Fibroblast of the aortic adventitia (primary cell): ENCODE data around the gene TRPV2. TPM values are rescaled to one million over a fixed set of nuclear protein-coding genes. Genes with fewer than 3 reads are reported as not detected.
"Not testable (repeated sequence)": the region's sequence is repeated elsewhere in the genome, so short reads cannot be mapped to it uniquely, and the experiment has no call there.

Source experiments
- DNase-seq: peaks from one replicate; pipeline ENCODE4 v3.0.0-alpha.2; 2010; ENCODE audit warnings: low read depth
- H3K4me3 ChIP-seq: 2 replicates; pipeline ENCODE4 v1.5.1; 2011; ENCODE audit warnings: low read depth, mild to moderate bottlenecking, control low read depth, low read length, moderate library complexity
- total RNA-seq: library from RNA; depleted of rRNA; stranded (reverse); fragments of >200 nt; gene quantifications from 2 replicates; pipeline ENCODE4 v1.2.3, GENCODE V29; 2012; ENCODE audit warnings: low replicate concordance
- TF ChIP-seq, protein P1 (sequence below): IDR thresholded peaks from 2 replicates; pipeline ENCODE4 v1.5.1; 2011; ENCODE audit warnings: mild to moderate bottlenecking, low read length, control low read depth, inconsistent platforms; ENCODE audit not compliant: insufficient read depth

The TRPV2 gene
- total RNA-seq, 1 donor = 5.3 TPM

DNA sequence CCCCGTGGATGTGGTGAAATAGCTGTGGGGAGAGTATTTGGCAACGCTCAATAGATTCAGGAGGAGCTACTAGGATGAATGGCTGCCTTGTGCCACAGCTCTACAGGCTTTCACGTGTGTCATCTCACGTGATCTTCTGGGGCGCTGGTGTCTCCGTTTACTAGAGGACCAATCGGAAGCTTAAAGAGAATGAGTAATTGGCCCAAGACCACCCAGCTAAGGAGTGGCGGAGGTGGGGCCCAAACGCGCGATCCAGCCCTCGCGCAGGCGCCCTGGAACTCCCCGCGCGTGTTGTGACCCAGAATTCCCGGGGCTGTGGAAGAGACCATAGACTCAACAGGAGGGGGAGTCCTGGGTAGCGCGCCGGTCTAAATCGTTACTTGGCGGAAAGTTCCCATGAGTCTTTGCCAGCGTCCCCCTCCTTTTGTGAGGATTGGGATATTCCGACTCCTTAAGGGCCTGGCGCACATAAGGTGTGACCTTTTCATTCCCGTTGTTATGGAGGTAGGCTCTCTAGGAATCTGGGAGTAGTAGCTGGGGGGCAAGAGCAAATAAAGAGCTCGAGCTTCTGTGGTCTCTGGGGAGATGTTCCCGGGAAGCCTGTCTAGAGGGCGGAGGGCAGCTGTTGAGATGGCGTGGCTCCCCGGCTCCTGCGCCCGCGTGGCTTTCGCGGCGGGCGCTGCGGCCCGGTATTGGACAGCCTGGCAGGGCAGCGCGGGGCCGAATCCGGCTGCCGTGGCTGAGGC, 23.4 kb downstream of the TRPV2 start:
- TF ChIP-seq, protein P1, sequence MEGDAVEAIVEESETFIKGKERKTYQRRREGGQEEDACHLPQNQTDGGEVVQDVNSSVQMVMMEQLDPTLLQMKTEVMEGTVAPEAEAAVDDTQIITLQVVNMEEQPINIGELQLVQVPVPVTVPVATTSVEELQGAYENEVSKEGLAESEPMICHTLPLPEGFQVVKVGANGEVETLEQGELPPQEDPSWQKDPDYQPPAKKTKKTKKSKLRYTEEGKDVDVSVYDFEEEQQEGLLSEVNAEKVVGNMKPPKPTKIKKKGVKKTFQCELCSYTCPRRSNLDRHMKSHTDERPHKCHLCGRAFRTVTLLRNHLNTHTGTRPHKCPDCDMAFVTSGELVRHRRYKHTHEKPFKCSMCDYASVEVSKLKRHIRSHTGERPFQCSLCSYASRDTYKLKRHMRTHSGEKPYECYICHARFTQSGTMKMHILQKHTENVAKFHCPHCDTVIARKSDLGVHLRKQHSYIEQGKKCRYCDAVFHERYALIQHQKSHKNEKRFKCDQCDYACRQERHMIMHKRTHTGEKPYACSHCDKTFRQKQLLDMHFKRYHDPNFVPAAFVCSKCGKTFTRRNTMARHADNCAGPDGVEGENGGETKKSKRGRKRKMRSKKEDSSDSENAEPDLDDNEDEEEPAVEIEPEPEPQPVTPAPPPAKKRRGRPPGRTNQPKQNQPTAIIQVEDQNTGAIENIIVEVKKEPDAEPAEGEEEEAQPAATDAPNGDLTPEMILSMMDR = no peak
- peak; percentile 100 for DNase-seq

DNA sequence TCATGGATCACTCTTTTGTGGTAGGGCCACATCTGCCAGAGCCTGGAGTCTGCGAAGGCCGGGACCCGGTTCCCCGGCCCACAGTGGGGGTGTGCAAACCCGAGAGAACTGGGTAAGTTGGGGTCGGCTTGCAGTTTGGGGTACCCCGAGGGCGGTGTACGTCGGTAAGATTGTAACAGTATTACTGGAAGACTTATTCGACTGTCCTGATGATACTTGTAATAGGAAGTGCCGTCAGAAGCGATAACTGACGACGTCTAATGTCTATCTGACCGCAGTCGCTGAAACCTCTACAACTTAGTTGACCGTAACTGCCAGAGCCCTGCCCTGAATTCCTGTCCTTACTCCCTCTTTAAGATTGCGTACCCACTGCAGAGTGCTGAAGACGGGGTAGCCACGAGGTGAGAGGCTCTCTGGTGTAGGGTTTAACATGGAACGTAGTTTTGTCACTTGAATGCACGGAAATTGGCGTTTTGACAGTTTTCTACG, 24.0 kb downstream of the TRPV2 start:
- H3K4me3 ChIP-seq = peak overlapping the region; percentile 100
- TF ChIP-seq, protein P1 = no peak
- DNase-seq = peak; percentile 45

More for the DNA sequence above, 23.4 kb downstream of the TRPV2 start:
- peak overlapping the region; percentile 100 for H3K4me3 ChIP-seq

DNA sequence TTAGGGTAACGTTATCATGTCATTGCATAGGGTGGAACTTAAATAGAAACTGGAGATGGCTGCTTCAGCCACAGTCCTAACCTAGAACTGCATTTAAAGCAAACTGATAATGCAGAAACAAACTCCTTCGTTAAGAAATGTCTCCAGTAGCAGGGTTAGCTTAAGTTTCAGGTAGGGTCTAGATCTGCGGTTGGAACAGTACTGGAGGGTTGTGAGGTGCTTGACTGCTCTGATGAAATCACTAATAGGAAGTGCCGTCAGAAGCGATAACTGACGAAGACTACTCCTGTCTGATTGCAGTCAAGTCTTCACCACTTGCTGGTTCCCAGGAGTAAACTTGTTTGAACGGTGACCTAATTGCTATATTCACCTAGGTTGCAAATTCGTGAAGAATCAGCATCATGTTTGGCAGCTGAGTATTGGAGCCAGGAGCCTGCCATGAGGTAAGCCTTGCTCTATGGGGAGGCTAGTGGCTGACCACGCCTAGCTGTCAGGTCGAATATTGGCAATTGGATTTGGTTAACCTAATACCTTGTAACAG, 24.5 kb downstream of the TRPV2 start:
- peak; percentile 47 for DNase-seq
- TF ChIP-seq, protein P1 = no peak
- peak overlapping the region; percentile 100 for H3K4me3 ChIP-seq

DNA sequence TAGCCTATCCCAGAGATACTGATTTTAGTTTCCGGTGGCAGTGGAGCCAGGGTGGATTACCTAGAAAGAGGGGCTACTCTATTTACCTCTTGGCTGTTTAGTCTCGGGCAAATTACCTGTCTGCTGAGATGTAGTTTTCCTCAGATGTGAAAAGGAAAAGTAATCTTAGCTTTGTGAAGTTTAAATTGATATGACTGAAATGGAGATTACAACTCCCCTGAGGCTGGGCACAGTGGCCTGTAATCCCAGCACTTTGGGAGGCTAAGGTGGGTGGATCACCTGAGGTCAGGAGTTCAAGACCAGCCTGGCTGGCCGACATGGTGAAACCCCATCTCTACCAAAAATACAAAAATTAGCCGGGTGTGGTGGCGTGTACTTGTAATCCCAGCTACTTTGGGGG, 25.0 kb downstream of the TRPV2 start:
- DNase-seq = not testable (repeated sequence)
- peak overlapping the region; percentile 100 for H3K4me3 ChIP-seq

DNA sequence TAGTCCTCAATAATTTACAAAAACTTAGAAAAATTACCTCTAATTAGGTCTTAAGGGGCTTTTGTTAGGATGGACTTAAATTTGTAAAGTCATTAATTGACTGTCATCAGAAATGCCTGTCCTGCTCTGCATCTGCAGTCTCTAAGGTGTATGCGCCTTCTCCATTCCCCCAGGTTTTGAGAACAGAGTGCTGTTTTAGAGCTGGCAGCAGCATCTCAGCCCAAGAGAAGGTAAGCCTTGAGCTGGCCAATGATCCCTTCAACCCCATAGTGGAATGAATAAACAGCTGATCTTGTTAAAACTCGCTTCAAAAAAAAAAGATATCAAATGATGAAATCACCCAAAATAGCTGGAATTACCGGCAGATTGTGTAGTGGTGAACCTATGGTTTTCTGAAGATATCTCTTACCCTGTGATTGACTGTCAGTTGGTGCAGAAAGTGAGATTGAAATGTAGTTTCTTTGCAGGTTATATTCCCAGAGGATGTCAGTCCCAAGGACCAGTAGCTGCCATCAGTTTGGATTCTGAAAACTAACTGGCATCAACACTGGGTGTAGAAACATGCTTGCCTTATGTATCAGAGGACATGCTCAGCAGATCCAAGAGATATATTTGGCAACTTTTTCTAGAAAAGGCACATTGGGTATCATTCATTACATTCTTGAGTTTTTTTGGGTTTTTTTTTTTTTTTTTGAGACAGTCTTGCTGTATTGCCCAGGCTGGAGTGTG, 25.7 kb downstream of the TRPV2 start:
- TF ChIP-seq, protein P1 = no peak
- H3K4me3 ChIP-seq = peak overlapping the region; percentile 100
- peak; percentile 54 for DNase-seq

DNA sequence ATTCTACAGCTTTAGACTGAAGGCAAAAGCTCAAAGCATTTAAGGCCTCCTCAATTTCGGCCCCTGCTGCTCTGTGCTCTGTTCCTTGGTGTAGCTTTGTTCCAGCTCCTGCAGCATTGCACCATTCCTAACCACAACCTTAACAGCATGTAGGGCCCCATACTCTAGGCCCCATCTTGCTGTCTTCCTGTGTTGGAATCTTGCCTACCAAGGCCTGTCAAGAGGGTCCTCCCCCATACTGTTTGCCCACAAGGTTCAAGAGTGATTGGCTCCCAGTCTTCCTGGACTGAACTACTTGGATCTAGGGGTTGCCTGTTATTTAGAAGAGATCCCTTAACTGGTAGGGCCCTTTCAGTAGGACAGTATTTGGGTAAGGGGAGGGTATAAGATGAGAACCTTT, 26.8 kb downstream of the TRPV2 start:
- TF ChIP-seq, protein P1 = no peak
- peak overlapping the region; percentile 35 for H3K4me3 ChIP-seq
- peak; percentile 49 for DNase-seq
